Keratinocyte (primary cell): ENCODE results near the gene RBM6. TPM values are rescaled to one million over a fixed set of nuclear protein-coding genes. Genes with fewer than 3 reads are reported as not detected.

Experiments used
- DNase-seq: peaks from one replicate; pipeline ENCODE4 v3.0.0-alpha.2; 2011; ENCODE audit warnings: low read depth, missing footprints, low spot score
- FAIRE-seq: peaks from 2 replicates; lab custom pipeline; 2011; peaks lifted over from hg19 to GRCh38; lab: Jason Lieb, UNC
- H2AFZ ChIP-seq: 2 replicates; pipeline ENCODE4 v1.6.0; 2012; ENCODE audit warnings: low read length, control low read depth, inconsistent platforms; ENCODE audit not compliant: control insufficient read depth
- H3K27ac ChIP-seq: 2 replicates; pipeline ENCODE4 v1.5.1; 2011; ENCODE audit warnings: low read length; ENCODE audit not compliant: control insufficient read depth, insufficient read depth
- H3K27me3 ChIP-seq: 3 replicates; pipeline ENCODE4 v1.6.0; 2011; ENCODE audit warnings: low read length; ENCODE audit not compliant: control insufficient read depth, insufficient read depth; ENCODE audit errors: extremely low read depth
- H3K36me3 ChIP-seq, 2 experiments: 2 replicates in 1 of 2; 3 replicates in 1 of 2; pipeline ENCODE4 v1.5.1; 2011; ENCODE audit warnings: low read length in 2 of 2, mild to moderate bottlenecking in 1 of 2; ENCODE audit not compliant: control insufficient read depth in 2 of 2, insufficient read depth in 2 of 2; ENCODE audit errors: extremely low read depth in 1 of 2
- H3K4me1 ChIP-seq: 3 replicates; pipeline ENCODE4 v1.5.1; 2011; ENCODE audit warnings: low read length; ENCODE audit not compliant: control insufficient read depth, insufficient read depth; ENCODE audit errors: extremely low read depth
- H3K4me2 ChIP-seq: 3 replicates; pipeline ENCODE4 v1.6.0; 2011; ENCODE audit warnings: low read depth, low read length; ENCODE audit not compliant: control insufficient read depth, insufficient read depth; ENCODE audit errors: extremely low read depth
- H3K4me3 ChIP-seq, 3 experiments: fragments of 200-600 bp in 1 of 3; sonication (generic) in 1 of 3; 2 replicates in 2 of 3; 3 replicates in 1 of 3; pipeline ENCODE4 v1.5.1; 2011 to 2016; ENCODE audit warnings: low read length in 3 of 3, mild to moderate bottlenecking in 3 of 3, control low read depth in 2 of 3, inconsistent platforms in 1 of 3, low read depth in 1 of 3, mixed read lengths in 1 of 3, mixed run types in 1 of 3, moderate library complexity in 1 of 3; ENCODE audit not compliant: control insufficient read depth in 2 of 3, insufficient read depth in 2 of 3; ENCODE audit errors: extremely low read depth in 1 of 3
- H3K79me2 ChIP-seq: 2 replicates; pipeline ENCODE4 v1.6.0; 2012; ENCODE audit warnings: low read length; ENCODE audit not compliant: control insufficient read depth, insufficient read depth
- H3K9ac ChIP-seq: 3 replicates; pipeline ENCODE4 v1.6.0; 2011; ENCODE audit warnings: low read length; ENCODE audit not compliant: control insufficient read depth, insufficient read depth; ENCODE audit errors: extremely low read depth
- H3K9me1 ChIP-seq: 3 replicates; pipeline ENCODE4 v1.6.0; 2011; ENCODE audit warnings: low read length; ENCODE audit not compliant: control insufficient read depth, insufficient read depth; ENCODE audit errors: extremely low read depth
- H3K9me3 ChIP-seq: 2 replicates; pipeline ENCODE4 v1.5.1; 2012; ENCODE audit warnings: low read depth, low read length; ENCODE audit not compliant: control insufficient read depth
- H4K20me1 ChIP-seq: 3 replicates; pipeline ENCODE4 v1.6.0; 2011; ENCODE audit warnings: low read length; ENCODE audit not compliant: control insufficient read depth, insufficient read depth; ENCODE audit errors: extremely low read depth
- EZH2 ChIP-seq: IDR thresholded peaks from one replicate; pipeline ENCODE4 v1.6.1; 2012; ENCODE audit warnings: inconsistent platforms, mild to moderate bottlenecking, low read length, moderate library complexity
- dilution Hi-C: fragments of 300-500 bp; cut with MboI; formaldehyde crosslinking; loops from one replicate; pipeline ENCODE4 v1.7.0; 2020; ENCODE audit warnings: low sequenced_read_pairs; ENCODE audit not compliant: extremely low pct_ligation_motif_present
- polyA plus RNA-seq, 5 experiments: library from polyadenylated mRNA; depleted of rRNA in 3 of 5; stranded (reverse) in 3 of 5; stranded (forward) in 1 of 5; unstranded in 1 of 5; fragments of >200 nt; gene quantifications; 1 replicate in 1 of 5; 2 replicates in 3 of 5; 3 replicates in 1 of 5; pipeline versions ENCODE4 v1.2.1 to v1.2.3, GENCODE V29; 2011 to 2012; ENCODE audit warnings: missing spikeins in 2 of 5, low read depth in 1 of 5, low replicate concordance in 1 of 5
- TF ChIP-seq, protein P1 (sequence below), 3 experiments: IDR thresholded peaks in 1 of 3; conservative IDR thresholded peaks in 1 of 3; optimal IDR thresholded peaks in 1 of 3; 2 replicates in 2 of 3; 3 replicates in 1 of 3; pipeline versions ENCODE3 to v1.5.1; 2011; ENCODE audit warnings: low read length in 3 of 3, mild to moderate bottlenecking in 3 of 3, moderate library complexity in 2 of 3, control low read depth in 1 of 3, inconsistent platforms in 1 of 3; ENCODE audit not compliant: insufficient read depth in 2 of 3; ENCODE audit errors: extremely low read depth in 1 of 3

Gene RBM6
- polyA plus RNA-seq, 1 donor (not counting 4 experiments of a cell fraction or from before 2014, with no cell fraction given), result 43.2 TPM

DNA sequence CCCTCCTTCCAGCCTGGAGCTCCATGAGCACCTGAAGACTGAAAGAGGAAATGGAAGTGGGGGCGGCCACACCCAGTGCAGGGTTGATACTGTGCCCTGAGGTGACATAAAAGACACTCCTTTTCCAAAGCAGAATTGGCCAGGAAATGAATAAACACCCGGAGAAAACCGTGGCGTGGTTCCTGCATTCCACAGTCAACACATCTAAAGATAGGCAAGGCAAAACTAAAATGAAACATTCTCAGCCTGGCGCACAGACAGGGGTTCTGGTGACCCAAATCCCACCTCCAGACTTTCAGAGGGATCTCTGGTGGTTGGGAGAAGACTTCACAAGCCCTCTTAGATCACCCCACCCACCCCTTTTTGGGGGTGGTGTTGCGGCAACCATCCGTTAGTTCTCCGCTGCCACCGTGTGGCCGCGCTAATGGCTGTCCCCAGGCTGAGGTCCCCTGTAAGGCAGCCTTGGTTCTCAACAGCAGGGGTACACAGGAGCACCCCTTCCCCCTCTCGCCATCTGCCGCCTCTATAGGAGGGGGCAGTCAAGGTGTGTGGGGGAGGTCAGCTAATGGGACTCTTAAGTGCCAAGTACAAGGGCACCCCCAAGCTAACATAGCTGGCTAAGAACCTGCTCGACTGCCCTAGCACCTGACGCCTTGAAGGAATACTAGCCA lies 33.7 kb upstream of the RBM6 start:
- Histone ChIP-seq H3K79me2 (peaks cover 27% of the 10 kb centered on the region), H3K9me3 (no peaks in the 10 kb centered on the region), H2AFZ (peak overlapping the region; percentile 32), H3K9me1 (no peaks in the 10 kb centered on the region), H3K27ac (peak overlapping the region; percentile 61), H3K36me3 (peaks cover 8 to 18% of the 10 kb centered on the region in 2 experiments), H3K9ac (peak overlapping the region; percentile 61), H4K20me1 (no peaks in the 10 kb centered on the region), H3K4me2 (peak overlapping the region; percentile 83), H3K4me1 (peaks cover 20% of the 10 kb centered on the region), H3K27me3 (no peaks in the 10 kb centered on the region), H3K4me3 (peak overlapping the region; percentile 25 to 69 (median 63))
- dilution Hi-C loops, result no loop called here
- FAIRE-seq (peak; percentile 92), DNase-seq (no peak)
- TF ChIP-seq EZH2, result no peak
- TF ChIP-seq, protein P1, sequence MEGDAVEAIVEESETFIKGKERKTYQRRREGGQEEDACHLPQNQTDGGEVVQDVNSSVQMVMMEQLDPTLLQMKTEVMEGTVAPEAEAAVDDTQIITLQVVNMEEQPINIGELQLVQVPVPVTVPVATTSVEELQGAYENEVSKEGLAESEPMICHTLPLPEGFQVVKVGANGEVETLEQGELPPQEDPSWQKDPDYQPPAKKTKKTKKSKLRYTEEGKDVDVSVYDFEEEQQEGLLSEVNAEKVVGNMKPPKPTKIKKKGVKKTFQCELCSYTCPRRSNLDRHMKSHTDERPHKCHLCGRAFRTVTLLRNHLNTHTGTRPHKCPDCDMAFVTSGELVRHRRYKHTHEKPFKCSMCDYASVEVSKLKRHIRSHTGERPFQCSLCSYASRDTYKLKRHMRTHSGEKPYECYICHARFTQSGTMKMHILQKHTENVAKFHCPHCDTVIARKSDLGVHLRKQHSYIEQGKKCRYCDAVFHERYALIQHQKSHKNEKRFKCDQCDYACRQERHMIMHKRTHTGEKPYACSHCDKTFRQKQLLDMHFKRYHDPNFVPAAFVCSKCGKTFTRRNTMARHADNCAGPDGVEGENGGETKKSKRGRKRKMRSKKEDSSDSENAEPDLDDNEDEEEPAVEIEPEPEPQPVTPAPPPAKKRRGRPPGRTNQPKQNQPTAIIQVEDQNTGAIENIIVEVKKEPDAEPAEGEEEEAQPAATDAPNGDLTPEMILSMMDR (optimal IDR thresholded peaks at IDR 0.05 in 1 of 3, IDR thresholded peaks at IDR 0.05 in 1 of 3, conservative IDR thresholded peaks at IDR 0.05 in 1 of 3; ENCODE audit: extremely low read depth in 1 of 3, insufficient read depth in 2 of 3, low read length in 3 of 3), result peak in 2 of 3 experiments; percentile 65 to 73

DNA sequence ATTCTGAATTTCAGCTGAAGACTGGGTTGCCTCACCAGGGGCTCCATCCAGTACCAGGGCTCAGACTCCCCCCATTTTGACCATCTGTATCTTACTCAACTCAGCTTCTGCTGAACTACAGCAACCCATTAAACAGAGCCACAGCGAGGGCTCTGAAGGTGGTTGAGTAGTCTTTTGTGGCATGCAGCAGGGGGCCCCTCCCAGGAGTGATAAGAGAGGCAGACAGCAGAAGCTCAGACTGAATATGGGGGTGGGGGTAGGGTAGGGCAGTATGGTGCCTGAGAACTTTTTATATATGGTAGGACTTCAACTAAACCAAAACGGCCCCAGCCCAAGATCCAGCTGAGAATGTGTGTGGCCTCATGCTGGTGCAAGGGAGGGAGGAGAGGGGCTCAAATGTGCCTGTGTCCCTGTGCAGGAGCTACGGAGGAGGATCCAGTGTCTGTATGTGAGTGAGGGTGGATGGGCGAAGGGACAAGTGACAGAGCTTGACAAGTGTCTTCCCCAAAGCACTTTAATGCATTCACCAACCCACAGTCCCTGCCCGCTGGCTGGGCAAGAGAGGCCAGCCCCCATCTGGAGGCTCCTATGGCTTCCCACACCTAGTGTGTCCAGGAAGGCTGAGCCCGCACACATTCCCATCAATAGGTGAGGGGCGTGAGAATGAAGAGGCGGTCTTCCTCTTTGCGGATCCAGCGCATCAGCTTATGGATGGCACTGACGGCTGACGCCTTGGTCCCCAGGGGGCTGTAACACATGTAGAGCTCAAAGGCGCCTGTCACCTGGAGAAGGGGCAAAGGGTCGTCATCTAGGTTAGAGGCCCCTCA lies 31.4 kb upstream of the RBM6 start:
- H3K4me2 ChIP-seq, result no peak overlapping the region
- no peaks in the 10 kb centered on the region for H4K20me1 ChIP-seq
- DNase-seq (no peak), FAIRE-seq (no peak)
- no peak overlapping the region for H3K27ac ChIP-seq
- H3K36me3 ChIP-seq, result peaks cover 10 to 20% of the 10 kb centered on the region in 2 experiments
- peaks cover 20% of the 10 kb centered on the region for H3K4me1 ChIP-seq
- no peaks in the 10 kb centered on the region for H3K27me3 ChIP-seq
- H3K4me3 ChIP-seq, result no peak overlapping the region
- TF ChIP-seq, protein P1 (optimal IDR thresholded peaks at IDR 0.05 in 1 of 3, IDR thresholded peaks at IDR 0.05 in 1 of 3, conservative IDR thresholded peaks at IDR 0.05 in 1 of 3; ENCODE audit: extremely low read depth in 1 of 3, insufficient read depth in 2 of 3, low read length in 3 of 3), result no peak
- no peak for TF ChIP-seq EZH2
- H2AFZ ChIP-seq, result no peak overlapping the region
- dilution Hi-C loops, result no loop called here
- H3K79me2 ChIP-seq, result peaks cover 4% of the 10 kb centered on the region
- no peaks in the 10 kb centered on the region for H3K9me3 ChIP-seq
- no peak overlapping the region for H3K9ac ChIP-seq
- no peaks in the 10 kb centered on the region for H3K9me1 ChIP-seq
